ENCODE data around the gene RPN2.

RPN2 gene

DNA sequence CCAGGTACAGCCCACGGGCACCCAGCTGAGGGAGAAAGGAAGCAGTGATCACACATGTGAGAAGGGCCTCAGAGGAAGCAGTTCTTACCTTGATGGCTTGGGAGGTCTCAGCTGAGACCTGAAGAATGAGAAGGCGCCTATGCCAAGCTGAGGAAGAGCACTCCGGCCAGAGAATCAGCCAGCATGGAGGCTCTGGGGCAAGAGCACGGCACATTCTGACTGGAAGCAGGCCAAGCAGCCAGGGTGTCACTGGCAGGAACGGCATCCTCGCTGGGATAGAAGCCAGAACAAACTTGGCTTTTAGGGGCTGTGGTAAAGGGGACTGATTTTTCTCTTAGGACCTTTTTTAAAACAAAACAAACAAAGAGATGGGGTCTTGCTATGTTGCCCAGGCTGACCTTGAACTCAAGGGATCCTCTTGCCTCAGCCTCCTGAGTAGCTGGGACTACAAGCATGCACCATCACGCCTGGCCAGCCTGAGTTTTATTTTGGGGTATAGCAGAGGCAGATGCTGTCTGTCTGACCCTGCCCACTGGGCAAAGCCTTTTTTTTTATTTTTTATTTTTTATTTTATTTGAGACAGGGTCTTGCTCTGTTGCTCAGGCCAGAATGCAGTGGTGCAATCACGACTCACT is 64.9 kb downstream of the RPN2 start:
- no peak for DNase-seq

DNA sequence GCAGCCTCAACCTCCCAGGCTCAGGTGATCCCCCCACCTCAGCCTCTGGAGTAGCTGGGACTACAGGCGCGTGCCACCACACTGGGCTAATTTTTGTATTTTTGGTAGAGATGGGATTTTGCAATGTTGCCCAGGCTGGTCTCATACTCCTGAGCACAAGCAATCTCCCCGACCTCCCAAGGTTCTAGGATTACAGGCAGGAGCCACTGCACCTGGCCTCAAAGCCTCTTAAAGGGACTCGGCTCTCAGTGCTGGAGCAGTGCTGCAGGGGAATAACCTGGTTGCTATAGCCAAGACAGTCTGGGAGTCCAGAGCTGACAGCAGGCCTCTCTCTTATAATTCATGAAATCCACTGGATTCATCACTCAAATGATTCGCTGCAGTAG is 65.4 kb downstream of the RPN2 start:
- DNase-seq: no peak

DNA sequence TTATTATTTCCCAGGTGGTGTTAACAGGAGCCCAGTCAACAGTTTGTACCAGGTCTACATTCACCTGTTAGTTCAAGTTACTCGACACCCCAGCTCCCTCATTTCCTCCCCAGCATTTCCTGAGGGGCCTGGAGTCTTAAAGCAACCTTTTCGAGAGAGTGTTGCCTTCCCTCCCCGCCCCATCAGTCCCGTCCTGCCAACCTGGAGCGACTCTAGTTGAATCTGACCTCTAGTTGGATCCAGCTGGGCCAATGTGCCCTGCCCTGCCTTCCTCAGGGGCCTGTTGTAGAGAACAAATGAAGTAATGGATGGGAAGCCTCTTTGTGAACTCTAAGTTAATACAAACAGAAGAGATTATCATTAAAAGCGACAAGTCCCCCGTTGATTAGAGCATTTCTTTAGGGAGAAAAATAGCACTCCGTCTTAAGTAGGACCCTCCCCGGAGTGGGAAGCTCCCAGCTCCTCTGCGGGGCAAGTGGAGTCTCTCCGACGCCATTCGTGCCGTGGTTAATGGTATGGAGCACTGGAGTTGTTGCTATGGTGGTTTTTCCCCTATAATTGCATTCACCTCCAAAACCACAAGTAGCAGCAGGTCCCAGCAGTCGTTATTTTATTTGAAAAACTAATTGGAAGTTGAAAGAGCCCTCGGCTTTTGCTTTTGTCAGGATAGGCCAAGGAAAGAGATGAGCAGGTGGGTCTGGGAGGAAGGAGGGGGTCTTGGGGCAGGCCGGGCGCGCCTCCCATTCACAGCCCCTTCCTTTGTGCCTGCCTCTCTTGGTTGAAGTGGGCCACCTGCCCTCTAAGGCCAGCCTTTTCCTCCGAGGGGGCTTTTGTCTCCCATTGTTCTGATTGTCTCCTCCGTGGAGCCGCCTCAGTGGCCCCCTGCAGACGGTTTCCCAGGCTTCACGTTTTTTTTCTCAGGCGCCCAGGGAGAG is 66.4 kb downstream of the RPN2 start:
- DNase-seq: no peak

DNA sequence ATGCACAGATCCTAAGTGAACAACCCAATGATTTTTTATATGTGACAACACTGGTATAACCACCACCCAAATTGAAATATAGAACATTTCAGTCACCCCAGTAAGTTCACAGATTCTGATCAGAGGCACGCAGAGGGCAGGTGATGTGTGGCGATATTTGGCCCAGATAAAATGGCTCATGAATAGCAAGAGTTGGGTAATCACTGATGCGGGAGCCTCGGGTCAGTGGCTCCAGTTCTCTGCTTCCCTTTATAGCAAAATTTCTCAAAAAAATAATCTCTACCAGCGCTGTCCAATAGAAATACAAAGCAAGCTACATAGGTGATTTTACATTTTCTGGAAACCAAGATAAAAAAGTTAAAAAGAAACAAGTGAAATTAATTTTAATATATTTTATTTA is 67.6 kb downstream of the RPN2 start:
- DNase-seq: no peak

DNA sequence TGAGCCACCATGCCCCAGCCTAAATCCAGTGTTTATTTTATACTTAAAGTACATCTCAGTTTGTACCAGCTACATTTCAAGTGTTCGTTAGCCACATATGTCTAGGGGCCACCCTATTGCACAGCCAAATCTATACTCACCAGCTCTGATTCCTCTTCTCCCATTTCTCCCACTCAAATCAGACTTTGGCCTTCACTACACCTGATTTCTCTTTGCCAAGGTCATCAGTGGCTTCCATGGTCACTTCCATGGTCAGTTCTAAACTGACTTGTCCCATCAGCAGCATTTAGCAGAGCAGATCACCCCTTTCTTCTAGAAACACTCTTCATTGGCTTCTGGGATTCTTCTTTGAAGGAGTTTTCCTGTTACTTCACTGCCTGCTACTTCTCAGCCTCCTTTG is 68.4 kb downstream of the RPN2 start:
- no peak for DNase-seq

DNA sequence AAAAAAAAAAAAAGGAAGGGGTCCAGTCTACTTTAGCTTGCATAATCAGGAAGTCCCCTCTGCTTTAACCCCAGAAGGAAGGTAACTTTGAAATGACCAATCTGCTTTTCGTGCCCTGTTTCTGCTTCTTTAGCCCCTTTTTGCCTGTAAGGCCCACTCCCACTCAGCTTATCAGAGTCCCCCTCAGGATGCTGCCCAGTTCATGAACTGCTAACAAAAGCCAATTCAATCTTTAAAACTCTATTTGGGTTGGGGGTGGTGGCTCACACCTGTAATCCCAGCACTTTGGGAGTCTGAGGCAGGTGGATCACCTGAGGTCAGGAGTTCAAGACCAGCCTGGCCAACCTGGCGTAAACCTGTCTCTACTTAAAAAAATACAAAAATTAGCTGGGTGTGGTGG is 70.2 kb downstream of the RPN2 start:
- DNase-seq: no peak

DNA sequence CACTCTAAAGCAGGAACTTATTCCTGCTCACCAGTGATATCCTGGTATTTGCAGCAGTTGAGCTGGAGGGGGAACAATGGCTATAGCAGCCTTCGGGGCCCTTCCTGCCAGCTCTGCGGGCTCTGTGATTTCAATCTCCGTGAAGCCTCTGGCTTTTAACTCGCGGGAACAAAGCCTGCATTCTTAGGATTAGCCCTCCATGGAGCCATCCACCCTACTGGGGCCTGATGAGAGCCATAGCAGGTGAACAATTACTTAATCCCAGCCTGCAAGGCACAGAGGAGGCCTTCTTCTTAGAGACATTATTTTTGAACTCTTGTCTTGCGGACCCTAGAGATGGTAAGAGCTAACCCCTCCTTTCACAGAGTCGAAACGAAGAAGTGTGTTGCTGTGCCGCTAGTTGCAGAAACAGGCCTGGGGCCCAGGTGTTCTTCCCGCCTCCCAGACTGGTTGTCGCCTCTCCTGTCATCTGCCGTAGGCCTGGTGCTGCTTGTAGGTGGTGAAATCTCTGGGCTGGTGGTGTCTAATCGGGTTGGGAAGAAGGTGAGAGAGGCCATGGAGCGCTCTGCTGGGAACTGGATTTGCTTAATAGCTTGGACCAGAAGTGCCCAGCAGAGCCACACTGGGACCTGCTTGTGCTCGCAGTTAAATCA is 72.8 kb downstream of the RPN2 start:
- DNase-seq: no peak

DNA sequence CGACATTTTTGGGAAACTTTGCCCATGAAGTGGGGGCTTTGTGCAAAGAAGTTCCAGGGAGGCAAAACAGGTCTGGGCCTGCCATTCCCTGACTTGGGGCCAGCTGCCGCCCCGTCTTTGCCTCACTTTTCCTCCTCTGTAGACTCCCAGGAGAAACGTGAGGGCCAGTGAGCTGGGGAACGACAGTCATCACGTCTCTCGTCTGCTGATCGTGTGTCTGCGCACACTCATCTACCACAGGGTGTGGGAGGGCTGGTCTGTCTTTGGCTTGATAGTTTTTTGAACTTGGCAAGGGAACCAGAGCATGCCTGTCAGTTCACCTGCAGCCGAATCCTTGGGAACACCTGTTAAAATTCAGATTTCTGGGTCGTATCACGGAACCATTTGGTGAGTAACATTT is 74.0 kb downstream of the RPN2 start:
- no peak for DNase-seq

DNA sequence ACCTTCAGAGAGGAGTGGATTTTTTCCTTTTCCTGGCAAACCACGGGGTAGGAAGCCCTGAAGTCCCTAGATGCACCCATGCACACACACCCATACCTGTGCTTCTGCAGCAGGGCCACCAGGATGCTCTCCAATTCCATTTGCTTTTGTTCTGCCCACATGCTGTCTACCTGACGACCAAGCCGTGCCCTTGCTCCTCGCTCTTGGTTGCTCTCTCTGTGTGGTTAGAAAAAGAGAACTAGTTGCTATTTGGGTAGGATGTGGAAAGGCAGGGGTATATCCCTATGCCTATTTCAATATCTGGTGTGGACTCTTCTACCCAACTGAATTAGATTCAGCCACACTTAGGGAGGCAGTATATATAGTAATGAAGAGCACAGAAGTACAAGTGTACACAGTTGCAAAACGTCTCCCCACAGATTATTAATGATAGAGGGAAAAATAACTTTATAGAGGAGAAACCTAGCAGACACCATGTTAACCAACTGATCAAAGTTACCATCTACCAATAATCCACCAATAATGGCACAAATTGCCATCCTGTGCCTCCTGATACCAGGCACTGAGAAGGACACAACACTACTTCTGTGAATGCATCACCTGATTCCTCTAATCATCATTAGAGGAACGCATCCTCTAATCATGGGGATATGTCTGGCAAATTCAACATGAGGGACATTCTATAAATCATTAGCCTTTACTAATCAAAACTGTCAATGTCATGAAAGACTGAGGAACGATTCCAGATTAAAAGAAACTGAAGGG is 75.2 kb downstream of the RPN2 start:
- no peak for DNase-seq

DNA sequence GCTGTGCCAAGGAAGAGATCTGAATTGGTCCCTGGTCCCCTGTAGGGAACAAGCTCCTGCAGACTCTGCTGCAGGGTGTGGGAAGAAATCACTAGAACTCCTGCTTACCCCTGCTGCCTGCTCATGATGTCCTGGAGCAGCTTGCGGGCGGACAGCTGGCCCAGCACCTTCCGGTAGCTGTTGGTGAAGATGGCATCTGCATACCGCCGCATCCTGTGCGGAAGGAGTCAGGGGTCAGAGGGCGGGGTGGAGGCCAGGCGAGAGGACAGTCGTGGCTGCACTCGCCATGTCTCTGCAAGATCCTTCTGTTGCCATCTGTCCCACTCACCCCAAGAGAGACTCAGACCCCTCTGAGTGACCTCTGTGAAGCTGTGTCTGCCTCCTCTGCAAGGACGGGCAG is 77.2 kb downstream of the RPN2 start:
- no peak for DNase-seq

DNA sequence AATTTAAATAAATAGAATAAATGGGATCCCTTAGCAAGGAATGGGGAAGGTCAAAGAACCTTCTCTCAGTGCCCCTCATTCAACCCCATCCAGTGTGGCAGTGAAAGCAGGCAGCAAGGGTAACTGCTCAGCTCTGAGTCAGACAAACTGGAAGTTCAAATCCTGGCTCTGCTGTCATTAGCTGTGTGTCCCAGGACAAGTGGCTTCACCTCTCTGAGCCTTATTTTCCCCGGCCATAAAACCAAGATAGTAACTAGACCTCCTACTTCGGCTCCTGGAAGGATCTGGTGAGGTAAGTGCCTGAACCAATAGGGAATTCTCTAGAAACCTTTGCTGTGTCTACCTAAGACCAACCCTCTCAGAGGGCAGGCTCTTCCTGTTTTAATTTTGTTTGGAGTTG is 78.4 kb downstream of the RPN2 start:
- no peak for DNase-seq

DNA sequence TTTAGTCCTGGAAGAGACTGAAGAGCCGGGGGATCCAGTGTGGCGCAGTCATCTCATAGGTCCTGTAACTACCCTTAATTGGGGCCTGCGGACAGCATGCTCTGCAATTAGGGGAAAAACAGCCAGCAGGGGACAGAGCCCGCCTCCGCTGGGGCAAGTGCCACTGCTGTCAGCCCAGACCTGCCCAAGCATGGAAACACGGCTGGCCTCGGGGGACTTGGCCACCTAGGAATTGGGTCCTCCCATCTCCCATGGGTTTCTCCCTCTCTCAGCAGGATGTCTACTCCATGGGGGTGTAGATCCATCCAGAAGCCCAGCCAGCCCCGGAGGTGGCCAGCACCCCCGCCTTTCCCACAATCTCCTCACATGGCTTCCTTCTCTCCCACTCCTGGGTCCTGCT is 78.9 kb downstream of the RPN2 start:
- no peak for DNase-seq

DNA sequence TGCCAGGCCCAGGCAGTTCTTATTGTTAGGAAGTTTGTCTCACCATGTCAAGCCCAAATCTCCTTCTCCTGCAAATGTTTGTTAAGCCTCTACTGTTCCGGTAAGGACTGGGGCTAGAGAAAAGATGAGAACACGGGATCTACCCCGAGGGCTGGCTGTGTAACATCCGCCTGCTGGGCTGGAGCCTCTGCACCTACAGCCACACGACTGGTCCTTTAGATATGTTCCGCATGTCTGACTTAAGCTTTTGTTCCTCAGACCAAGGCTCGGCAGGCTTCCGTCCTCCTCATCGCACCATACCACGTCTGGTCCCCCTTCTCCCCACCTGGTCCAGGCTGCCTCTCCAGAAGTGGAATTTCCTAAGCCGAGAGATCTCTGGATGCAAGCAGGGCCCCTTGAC is 79.9 kb downstream of the RPN2 start:
- no peak for DNase-seq

DNA sequence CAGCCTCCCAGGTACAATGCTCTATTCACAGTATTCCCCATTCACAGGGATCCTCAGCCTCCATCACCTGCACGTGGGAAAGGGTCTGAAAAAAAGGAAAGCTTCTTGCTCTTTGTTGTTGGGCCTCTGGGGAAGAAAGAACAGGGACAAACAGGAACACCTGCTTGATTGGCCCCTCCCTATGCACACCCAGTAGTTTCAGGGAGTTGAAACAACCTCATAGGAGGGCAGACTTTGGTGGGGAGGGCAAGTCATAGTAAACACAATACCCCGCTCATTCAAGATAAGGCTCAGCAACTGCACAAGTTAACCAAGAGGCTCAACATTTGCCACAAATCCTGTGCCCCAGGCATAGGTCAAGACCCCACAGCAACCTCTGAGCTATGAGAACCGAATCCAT is 80.7 kb downstream of the RPN2 start:
- DNase-seq: no peak

DNA sequence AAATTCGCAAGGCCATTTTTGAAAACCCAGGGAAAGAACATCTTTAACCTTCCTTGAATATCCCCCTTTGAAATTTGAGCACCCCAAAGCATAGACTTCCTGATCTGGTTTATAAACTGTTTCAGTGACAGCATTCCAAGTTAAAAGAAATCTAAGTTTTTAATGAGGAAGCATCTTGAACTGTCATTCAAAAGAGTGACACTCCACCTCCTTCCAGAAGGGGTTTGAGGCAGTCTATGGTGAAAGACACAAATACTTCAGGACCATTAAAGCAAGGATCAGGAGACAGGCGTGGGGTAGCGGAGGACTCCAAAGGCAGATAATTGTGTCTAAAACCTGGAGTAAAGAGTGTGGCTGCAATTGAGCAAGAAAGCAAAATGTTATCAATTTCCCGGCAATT is 81.8 kb downstream of the RPN2 start:
- no peak for DNase-seq

DNA sequence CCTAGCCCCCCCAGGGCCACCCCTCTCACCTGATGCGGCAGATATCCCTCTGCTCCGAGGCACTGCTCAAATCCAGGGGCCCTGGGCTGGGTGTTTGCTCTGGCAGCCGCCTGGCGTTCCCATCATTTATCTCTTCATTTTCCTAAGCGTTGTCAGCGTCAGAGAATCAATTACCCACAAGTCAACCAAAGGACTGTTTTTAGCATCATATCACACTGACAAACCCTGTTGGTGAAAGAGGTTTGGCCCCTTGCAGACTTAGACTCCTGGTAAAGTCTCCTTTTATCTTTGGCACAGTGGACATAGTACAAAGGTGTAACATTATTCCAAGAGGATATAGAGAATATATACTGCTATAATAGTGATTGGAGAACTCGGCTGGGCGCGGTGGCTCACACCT is 82.6 kb downstream of the RPN2 start, which contains the start of gene GHRH:
Gene GHRH (minus strand): TSS at position 101 of the 400 bp plus-strand sequence. CDS start 4,925 bp downstream, outside the sequence.
- no peak for DNase-seq

DNA sequence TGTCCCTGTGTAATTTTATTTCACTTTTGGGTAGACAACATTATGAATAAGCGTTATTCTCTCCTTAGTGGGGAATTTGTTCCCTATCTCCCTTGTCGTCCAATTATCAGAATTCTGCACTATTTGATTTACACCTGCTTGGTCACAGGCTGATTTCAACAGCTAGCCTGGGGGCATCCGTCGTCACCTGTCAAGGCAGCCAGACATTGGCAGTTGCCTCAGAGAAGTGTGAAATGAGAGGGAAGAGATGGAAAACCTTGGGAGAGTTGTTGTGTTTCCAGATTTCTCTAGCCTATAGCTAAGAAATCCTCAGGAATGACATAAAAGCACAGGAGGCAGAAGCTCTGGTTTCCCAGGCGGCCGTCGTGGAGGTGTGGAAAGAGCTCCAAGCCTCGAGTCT is 83.4 kb downstream of the RPN2 start:
- DNase-seq: no peak

DNA sequence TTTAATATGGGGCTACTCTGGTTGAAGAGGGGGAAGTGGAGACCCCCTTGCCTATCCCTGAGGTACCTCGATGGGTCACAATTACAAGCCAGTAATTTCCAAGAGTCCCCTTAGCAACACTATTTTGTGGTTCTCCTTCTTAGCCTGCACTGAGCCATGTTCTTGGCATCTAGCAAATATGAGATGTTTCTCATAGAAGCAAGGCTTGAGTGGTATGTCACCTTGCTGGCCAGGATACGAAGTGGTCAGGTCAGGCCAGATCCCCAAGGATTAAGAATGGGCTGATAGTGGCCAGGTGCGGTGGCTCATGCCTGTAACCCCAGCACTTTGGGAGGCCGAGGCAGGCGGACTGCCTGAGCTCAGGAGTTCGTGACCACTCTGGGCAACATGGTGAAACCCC is 84.6 kb downstream of the RPN2 start:
- no peak for DNase-seq

DNA sequence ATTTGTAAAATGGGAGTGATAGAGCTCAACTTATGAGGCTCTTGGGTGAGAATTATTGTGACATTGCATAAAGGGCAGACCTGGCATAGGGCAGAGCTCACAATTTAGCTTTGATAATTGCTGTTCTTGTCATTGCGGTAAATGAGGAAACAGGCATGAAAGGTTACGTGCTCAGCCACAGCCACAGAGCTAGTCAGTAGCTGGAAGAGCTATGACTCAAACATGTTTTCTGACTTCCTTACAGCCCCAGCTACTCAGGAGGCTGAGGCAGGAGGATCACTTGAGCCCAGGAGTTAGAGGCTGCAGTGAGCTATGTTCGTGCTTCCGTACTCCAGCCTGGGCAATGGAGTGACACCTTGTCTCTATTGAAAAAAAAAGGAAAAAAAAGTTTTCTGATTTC is 86.0 kb downstream of the RPN2 start:
- DNase-seq: no peak

DNA sequence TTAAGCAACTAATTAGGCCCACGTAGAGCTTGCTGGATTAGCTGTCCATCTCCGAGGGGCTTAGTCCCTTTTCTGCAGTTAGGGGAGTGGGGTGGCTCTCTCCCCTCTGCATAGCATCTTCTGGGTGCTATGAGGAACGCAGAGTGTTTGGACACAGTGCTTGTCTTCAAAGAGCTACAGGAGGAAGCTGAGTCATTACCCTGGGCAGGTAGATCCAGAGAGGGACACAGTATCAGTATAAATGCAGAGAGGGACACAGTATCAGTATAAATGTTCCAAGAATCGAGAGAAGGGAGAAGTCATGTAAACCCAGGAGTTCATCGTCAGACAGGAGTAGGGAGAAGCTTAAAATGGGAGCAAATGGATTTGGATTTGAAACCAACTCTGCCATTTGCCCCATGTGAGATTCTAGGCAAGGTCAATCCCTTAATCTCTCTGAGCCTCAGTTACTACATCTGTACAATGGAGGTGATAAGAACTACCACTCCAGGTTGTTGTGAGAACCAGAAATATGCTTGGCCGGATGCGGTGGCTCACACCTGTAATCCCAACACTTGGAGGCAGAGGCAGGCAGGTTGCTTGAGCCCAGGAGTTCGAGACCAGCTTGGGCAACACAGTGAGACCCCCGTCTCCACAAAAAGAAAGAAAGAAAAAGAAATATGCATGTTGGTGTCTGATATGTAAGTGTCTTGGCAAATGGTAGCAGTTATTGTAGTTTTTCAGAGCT is 88.0 kb downstream of the RPN2 start:
- no peak for DNase-seq

DNA sequence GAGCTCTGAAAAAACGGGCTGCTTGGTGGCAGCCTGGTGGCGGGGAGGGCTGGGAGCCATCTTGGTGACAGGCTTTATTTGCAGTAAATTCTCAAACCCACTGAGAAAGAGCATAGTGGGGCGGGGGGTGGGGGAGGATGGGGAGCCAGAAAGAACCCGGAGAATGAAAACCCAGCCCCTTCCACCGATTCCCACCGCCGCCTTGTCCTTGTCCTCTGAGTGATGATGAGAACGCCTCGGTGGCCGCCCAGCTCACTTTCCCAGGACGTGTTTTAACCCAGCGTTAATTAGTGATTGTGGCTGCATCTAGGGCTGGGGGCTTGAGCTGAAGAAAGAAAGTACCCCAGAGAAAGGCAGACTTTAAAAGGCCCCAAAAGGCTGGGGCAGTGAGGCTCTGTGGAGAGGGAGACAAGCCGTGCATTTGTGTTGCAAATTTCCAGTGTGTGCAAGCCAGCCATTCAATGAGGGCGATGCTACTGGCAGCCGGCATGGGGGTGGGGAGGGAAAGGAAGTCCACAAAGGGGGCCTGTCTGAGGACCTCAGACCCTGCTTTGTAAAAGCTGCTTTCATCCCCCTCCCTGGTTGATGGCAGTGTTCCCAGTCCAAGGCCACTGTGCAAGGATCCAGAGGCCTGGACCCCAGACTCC is 88.7 kb downstream of the RPN2 start:
- no peak for DNase-seq
